WTC11 (cell line): ENCODE results near the gene STK32C. TPM values are rescaled to one million over a fixed set of nuclear protein-coding genes. Genes with fewer than 3 reads are reported as not detected.

Source experiments
- ATAC-seq: fragments of 200-7000 bp; cut with Tn5 transposase; 2 replicates; pipeline ENCODE4 v1.10.0; 2021; ENCODE audit warnings: mild to moderate bottlenecking, moderate library complexity
- CTCF ChIA-PET: fragments of 300-600 bp; sonication (Branson Sonifier 250); formaldehyde crosslinking; loops from one replicate; lab custom pipeline; 2021; ENCODE audit warnings: antibody characterized with exemption; lab: Charles Lee
- POLR2A ChIA-PET: fragments of 350-600 bp; sonication (Branson Sonifier 250); formaldehyde crosslinking; loops from one replicate; lab custom pipeline; 2021; ENCODE audit warnings: antibody characterized with exemption; lab: Charles Lee
- DNase-seq: peaks from one replicate; pipeline ENCODE4 v3.0.0; 2021; ENCODE audit warnings: low spot score
- H3K27ac Mint-ChIP-seq: 2 replicates; pipeline ENCODE4 v1.8.0; 2021; ENCODE audit warnings: mixed read lengths
- H3K27me3 Mint-ChIP-seq: 2 replicates; pipeline ENCODE4 v1.8.0; 2021; ENCODE audit warnings: low read depth, mild to moderate bottlenecking, moderate library complexity, mixed read lengths
- H3K36me3 Mint-ChIP-seq: 2 replicates; pipeline ENCODE4 v1.8.0; 2021; ENCODE audit warnings: mixed read lengths
- H3K4me1 Mint-ChIP-seq: 2 replicates; pipeline ENCODE4 v1.8.0; 2022; ENCODE audit warnings: mixed read lengths
- H3K4me3 Mint-ChIP-seq: 2 replicates; pipeline ENCODE4 v1.8.0; 2021; ENCODE audit warnings: mild to moderate bottlenecking, moderate library complexity, mixed read lengths
- H3K9me3 Mint-ChIP-seq: 2 replicates; pipeline ENCODE4 v1.8.0; 2021; ENCODE audit warnings: mixed read lengths
- ATF1 ChIP-seq: sonication (generic); formaldehyde crosslinking; IDR thresholded peaks from 2 replicates; pipeline ENCODE4 v1.8.1; 2023; ENCODE audit warnings: mild to moderate bottlenecking, moderate library complexity, missing genetic modification reagents
- JUN ChIP-seq: sonication (generic); formaldehyde crosslinking; IDR thresholded peaks from 2 replicates; pipeline ENCODE4 v1.8.0; 2023; ENCODE audit warnings: mild to moderate bottlenecking, missing genetic modification reagents
- KAT7 ChIP-seq: sonication (generic); formaldehyde crosslinking; IDR thresholded peaks from 2 replicates; pipeline ENCODE4 v1.8.1; 2023; ENCODE audit warnings: missing genetic modification reagents, mild to moderate bottlenecking, borderline replicate concordance
- OVOL2 ChIP-seq: fragments of 250-450 bp; sonication (Bioruptor Pico); IDR thresholded peaks from 2 replicates; pipeline ENCODE4 v1.9.0; 2021; ENCODE audit warnings: mild to moderate bottlenecking, borderline replicate concordance
- STAT6 ChIP-seq: sonication (generic); formaldehyde crosslinking; conservative IDR thresholded peaks from 2 replicates; pipeline ENCODE4 v1.8.1; 2023; ENCODE audit warnings: mild to moderate bottlenecking, low read depth, missing genetic modification reagents, moderate library complexity
- ZBTB43 ChIP-seq: sonication (generic); formaldehyde crosslinking; IDR thresholded peaks from 2 replicates; pipeline ENCODE4 v1.8.1; 2023; ENCODE audit warnings: mild to moderate bottlenecking, missing genetic modification reagents
- ZNF138 ChIP-seq: sonication (generic); formaldehyde crosslinking; conservative IDR thresholded peaks from 2 replicates; pipeline ENCODE4 v1.8.1; 2022; ENCODE audit warnings: mild to moderate bottlenecking, moderate library complexity, missing genetic modification reagents
- ZNF263 ChIP-seq: sonication (generic); formaldehyde crosslinking; IDR thresholded peaks from 2 replicates; pipeline ENCODE4 v1.8.1; 2022; ENCODE audit warnings: low read depth, mild to moderate bottlenecking, moderate library complexity, missing genetic modification reagents
- ZSCAN18 ChIP-seq: fragments of 250-450 bp; sonication (Bioruptor Pico); IDR thresholded peaks from 2 replicates; pipeline ENCODE4 v2.1.2; 2022; ENCODE audit warnings: mild to moderate bottlenecking, moderate library complexity
- total RNA-seq: library from RNA; stranded (reverse); gene quantifications from 3 replicates; pipeline ENCODE4 v1.2.3, GENCODE V29; 2021
- TF ChIP-seq, protein P1 (sequence below): sonication (generic); formaldehyde crosslinking; IDR thresholded peaks from 2 replicates; pipeline ENCODE4 v1.8.0; 2023; ENCODE audit warnings: missing genetic modification reagents, mild to moderate bottlenecking, borderline replicate concordance
- TF ChIP-seq, protein P2 (sequence below): sonication (generic); formaldehyde crosslinking; IDR thresholded peaks from 2 replicates; pipeline ENCODE4 v1.8.0; 2022; ENCODE audit warnings: mild to moderate bottlenecking, missing genetic modification reagents
- TF ChIP-seq, protein P3 (sequence below): sonication (generic); formaldehyde crosslinking; IDR thresholded peaks from 2 replicates; pipeline ENCODE4 v1.8.1; 2022; ENCODE audit warnings: low read depth, mild to moderate bottlenecking, moderate library complexity, missing genetic modification reagents, borderline replicate concordance

Gene STK32C
- total RNA-seq, 1 experiment from 2014 or later = 20.7 TPM

DNA sequence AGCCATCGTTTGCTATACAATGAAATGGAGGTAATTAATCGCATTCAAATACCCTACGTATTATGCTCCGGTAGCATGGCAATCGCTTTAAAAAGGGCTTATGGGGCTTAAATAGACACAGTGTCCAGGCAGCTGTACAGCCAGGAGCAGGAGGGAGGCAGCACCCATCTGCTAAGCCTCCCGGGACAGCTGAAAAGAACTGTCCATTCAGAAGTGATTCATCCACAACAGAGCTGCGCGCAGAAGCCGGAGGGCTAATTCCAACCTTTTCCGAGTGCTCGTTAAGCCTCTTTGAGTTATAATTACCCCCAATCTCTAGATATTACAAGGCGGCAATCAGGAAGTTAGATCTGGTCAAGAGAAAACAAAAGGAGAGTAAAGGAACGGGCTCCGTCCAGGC lies 62.7 kb downstream of the STK32C start (continued):
- TF ChIP-seq ZNF138 (CRISPR knock-in tag) (no peak), JUN (CRISPR knock-in tag) (no peak), ZBTB43 (CRISPR knock-in tag) (no peak), ZNF263 (no peak), KAT7 (CRISPR knock-in tag) (no peak)

GRCh38 chr10:132243626-132244025 lies 64.1 kb downstream of the STK32C start:
- Mint-ChIP-seq H3K4me3 (no peak overlapping the region), H3K36me3 (no peaks in the 10 kb centered on the region), H3K9me3 (no peaks in the 10 kb centered on the region)
- no peak for ATAC-seq
- TF ChIP-seq, protein P1, sequence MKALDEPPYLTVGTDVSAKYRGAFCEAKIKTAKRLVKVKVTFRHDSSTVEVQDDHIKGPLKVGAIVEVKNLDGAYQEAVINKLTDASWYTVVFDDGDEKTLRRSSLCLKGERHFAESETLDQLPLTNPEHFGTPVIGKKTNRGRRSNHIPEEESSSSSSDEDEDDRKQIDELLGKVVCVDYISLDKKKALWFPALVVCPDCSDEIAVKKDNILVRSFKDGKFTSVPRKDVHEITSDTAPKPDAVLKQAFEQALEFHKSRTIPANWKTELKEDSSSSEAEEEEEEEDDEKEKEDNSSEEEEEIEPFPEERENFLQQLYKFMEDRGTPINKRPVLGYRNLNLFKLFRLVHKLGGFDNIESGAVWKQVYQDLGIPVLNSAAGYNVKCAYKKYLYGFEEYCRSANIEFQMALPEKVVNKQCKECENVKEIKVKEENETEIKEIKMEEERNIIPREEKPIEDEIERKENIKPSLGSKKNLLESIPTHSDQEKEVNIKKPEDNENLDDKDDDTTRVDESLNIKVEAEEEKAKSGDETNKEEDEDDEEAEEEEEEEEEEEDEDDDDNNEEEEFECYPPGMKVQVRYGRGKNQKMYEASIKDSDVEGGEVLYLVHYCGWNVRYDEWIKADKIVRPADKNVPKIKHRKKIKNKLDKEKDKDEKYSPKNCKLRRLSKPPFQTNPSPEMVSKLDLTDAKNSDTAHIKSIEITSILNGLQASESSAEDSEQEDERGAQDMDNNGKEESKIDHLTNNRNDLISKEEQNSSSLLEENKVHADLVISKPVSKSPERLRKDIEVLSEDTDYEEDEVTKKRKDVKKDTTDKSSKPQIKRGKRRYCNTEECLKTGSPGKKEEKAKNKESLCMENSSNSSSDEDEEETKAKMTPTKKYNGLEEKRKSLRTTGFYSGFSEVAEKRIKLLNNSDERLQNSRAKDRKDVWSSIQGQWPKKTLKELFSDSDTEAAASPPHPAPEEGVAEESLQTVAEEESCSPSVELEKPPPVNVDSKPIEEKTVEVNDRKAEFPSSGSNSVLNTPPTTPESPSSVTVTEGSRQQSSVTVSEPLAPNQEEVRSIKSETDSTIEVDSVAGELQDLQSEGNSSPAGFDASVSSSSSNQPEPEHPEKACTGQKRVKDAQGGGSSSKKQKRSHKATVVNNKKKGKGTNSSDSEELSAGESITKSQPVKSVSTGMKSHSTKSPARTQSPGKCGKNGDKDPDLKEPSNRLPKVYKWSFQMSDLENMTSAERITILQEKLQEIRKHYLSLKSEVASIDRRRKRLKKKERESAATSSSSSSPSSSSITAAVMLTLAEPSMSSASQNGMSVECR (CRISPR knock-in tag) = no peak
- TF ChIP-seq, protein P2, sequence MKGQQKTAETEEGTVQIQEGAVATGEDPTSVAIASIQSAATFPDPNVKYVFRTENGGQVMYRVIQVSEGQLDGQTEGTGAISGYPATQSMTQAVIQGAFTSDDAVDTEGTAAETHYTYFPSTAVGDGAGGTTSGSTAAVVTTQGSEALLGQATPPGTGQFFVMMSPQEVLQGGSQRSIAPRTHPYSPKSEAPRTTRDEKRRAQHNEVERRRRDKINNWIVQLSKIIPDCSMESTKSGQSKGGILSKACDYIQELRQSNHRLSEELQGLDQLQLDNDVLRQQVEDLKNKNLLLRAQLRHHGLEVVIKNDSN (CRISPR knock-in tag) = no peak
- TF ChIP-seq ATF1 (CRISPR knock-in tag) = no peak
- no peak for TF ChIP-seq STAT6 (CRISPR knock-in tag)
- no peak for TF ChIP-seq ZSCAN18
- TF ChIP-seq, protein P3, sequence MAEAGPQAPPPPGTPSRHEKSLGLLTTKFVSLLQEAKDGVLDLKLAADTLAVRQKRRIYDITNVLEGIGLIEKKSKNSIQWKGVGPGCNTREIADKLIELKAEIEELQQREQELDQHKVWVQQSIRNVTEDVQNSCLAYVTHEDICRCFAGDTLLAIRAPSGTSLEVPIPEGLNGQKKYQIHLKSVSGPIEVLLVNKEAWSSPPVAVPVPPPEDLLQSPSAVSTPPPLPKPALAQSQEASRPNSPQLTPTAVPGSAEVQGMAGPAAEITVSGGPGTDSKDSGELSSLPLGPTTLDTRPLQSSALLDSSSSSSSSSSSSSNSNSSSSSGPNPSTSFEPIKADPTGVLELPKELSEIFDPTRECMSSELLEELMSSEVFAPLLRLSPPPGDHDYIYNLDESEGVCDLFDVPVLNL (CRISPR knock-in tag) = no peak
- TF ChIP-seq OVOL2 (CRISPR knock-in tag) = no peak
- TF ChIP-seq, all 79 proteins: peak for 0
- Mint-ChIP-seq H3K27me3 (no peaks in the 10 kb centered on the region), H3K4me1 (no peaks in the 10 kb centered on the region), H3K27ac (no peak overlapping the region)
- no peak for DNase-seq
- ChIA-PET POLR2A (no interaction called here), CTCF (no interaction called here)
